ENCODE data around the gene CIAO2A. TPM values are rescaled to one million over a fixed set of nuclear protein-coding genes. Genes with fewer than 3 reads are reported as not detected.

The CIAO2A gene
- total RNA-seq, 1 experiment from 2014 or later, result 73.2 TPM

- Mint-ChIP-seq H3K4me1 (ENCODE audit: low read depth, unreplicated experiment) (no peaks in the 10 kb centered on the region), H3K27ac (ENCODE audit: unreplicated experiment) (no peak overlapping the region), H3K36me3 (ENCODE audit: insufficient read depth, unreplicated experiment) (peaks cover 51% of the 10 kb centered on the region), H3K27me3 (ENCODE audit: unreplicated experiment) (no peaks in the 10 kb centered on the region), H3K4me3 (ENCODE audit: low read depth, unreplicated experiment) (no peak overlapping the region), H3K9me3 (ENCODE audit: low read depth, unreplicated experiment) (no peaks in the 10 kb centered on the region)
- TF ChIP-seq CTCF (IDR thresholded peaks at IDR 0.05; ENCODE audit: unreplicated experiment), result no peak
- CTCF ChIA-PET, result no interaction called here
- no peak for DNase-seq
- intact Hi-C loops (cut with micrococcal nuclease; ENCODE audit: unreplicated experiment), result no loop called here
- no TSS peak for BruUV-seq (replicated peaks)
Measured at GRCh38 chr15:64117759-64118487, 24.3 kb upstream of the CIAO2A start.

- CTCF ChIA-PET, result no interaction called here
- Mint-ChIP-seq H3K36me3 (ENCODE audit: insufficient read depth, unreplicated experiment) (peaks cover 22% of the 10 kb centered on the region), H3K9me3 (ENCODE audit: low read depth, unreplicated experiment) (no peaks in the 10 kb centered on the region), H3K27me3 (ENCODE audit: unreplicated experiment) (no peaks in the 10 kb centered on the region), H3K4me3 (ENCODE audit: low read depth, unreplicated experiment) (no peak overlapping the region), H3K27ac (ENCODE audit: unreplicated experiment) (no peak overlapping the region), H3K4me1 (ENCODE audit: low read depth, unreplicated experiment) (no peaks in the 10 kb centered on the region)
- TF ChIP-seq CTCF (IDR thresholded peaks at IDR 0.05; ENCODE audit: unreplicated experiment), result no peak
- intact Hi-C loops (cut with micrococcal nuclease; ENCODE audit: unreplicated experiment), result no loop called here
- no peak for DNase-seq
- BruUV-seq (replicated peaks), result no TSS peak
Measured at GRCh38 chr15:64112904-64113303, 19.3 kb upstream of the CIAO2A start.

GRCh38 chr15:64112073-64112772 is 18.6 kb upstream of the CIAO2A start:
- intact Hi-C loops (cut with micrococcal nuclease; ENCODE audit: unreplicated experiment), result no loop called here
- no peaks in the 10 kb centered on the region for H3K4me1 Mint-ChIP-seq (ENCODE audit: low read depth, unreplicated experiment)
- peaks cover 20% of the 10 kb centered on the region for H3K36me3 Mint-ChIP-seq (ENCODE audit: insufficient read depth, unreplicated experiment)
- no peak for TF ChIP-seq CTCF (IDR thresholded peaks at IDR 0.05; ENCODE audit: unreplicated experiment)
- H3K9me3 Mint-ChIP-seq (ENCODE audit: low read depth, unreplicated experiment), result no peaks in the 10 kb centered on the region
- DNase-seq, result no peak
- no TSS peak for BruUV-seq (replicated peaks)
- no peak overlapping the region for H3K27ac Mint-ChIP-seq (ENCODE audit: unreplicated experiment)
- CTCF ChIA-PET, result no interaction called here
- H3K27me3 Mint-ChIP-seq (ENCODE audit: unreplicated experiment), result no peaks in the 10 kb centered on the region
- H3K4me3 Mint-ChIP-seq (ENCODE audit: low read depth, unreplicated experiment), result no peak overlapping the region

GRCh38 chr15:64111679-64112050 is 18.0 kb upstream of the CIAO2A start:
- H3K4me3 Mint-ChIP-seq (ENCODE audit: low read depth, unreplicated experiment), result no peak overlapping the region
- H3K4me1 Mint-ChIP-seq (ENCODE audit: low read depth, unreplicated experiment), result no peaks in the 10 kb centered on the region
- no peak for DNase-seq
- H3K27me3 Mint-ChIP-seq (ENCODE audit: unreplicated experiment), result no peaks in the 10 kb centered on the region
- H3K9me3 Mint-ChIP-seq (ENCODE audit: low read depth, unreplicated experiment), result no peaks in the 10 kb centered on the region
- intact Hi-C loops (cut with micrococcal nuclease; ENCODE audit: unreplicated experiment), result no loop called here
- peaks cover 16% of the 10 kb centered on the region for H3K36me3 Mint-ChIP-seq (ENCODE audit: insufficient read depth, unreplicated experiment)
- H3K27ac Mint-ChIP-seq (ENCODE audit: unreplicated experiment), result no peak overlapping the region
- CTCF ChIA-PET, result no interaction called here
- no TSS peak for BruUV-seq (replicated peaks)
- TF ChIP-seq CTCF (IDR thresholded peaks at IDR 0.05; ENCODE audit: unreplicated experiment), result no peak

Measured in Calu3 (cell line).